H9 (cell line): Measurements from ENCODE around the gene OSTN. TPM values are rescaled to one million over a fixed set of nuclear protein-coding genes. Genes with fewer than 3 reads are reported as not detected.

Experiments
- DNase-seq: peaks from one replicate; pipeline ENCODE4 v3.0.0-alpha.2; 2017
- H2AFZ ChIP-seq: one replicate; pipeline ENCODE4 v1.6.1; 2013; ENCODE audit warnings: mild to moderate bottlenecking, low read length, control low read depth, moderate library complexity
- H2AK5ac ChIP-seq: 2 replicates; pipeline ENCODE4 v1.6.1; 2013; ENCODE audit warnings: low read length, control low read depth, mixed read lengths; ENCODE audit not compliant: insufficient read length
- H2BK120ac ChIP-seq: one replicate; pipeline ENCODE4 v1.6.1; 2013; ENCODE audit warnings: low read depth, mild to moderate bottlenecking, low read length, control low read depth, inconsistent platforms; ENCODE audit not compliant: poor library complexity, severe bottlenecking
- H2BK12ac ChIP-seq: 2 replicates; pipeline ENCODE4 v1.6.1; 2013; ENCODE audit warnings: low read length, control low read depth, mixed read lengths, low read depth; ENCODE audit not compliant: insufficient read length
- H2BK15ac ChIP-seq: 2 replicates; pipeline ENCODE4 v1.6.1; 2013; ENCODE audit warnings: low read depth, low read length, control low read depth
- H2BK20ac ChIP-seq: one replicate; pipeline ENCODE4 v1.6.1; 2013; ENCODE audit warnings: low read depth, mild to moderate bottlenecking, low read length, control low read depth, inconsistent platforms; ENCODE audit not compliant: poor library complexity, severe bottlenecking
- H2BK5ac ChIP-seq: 2 replicates; pipeline ENCODE4 v1.6.1; 2013; ENCODE audit warnings: low read length, control low read depth, mixed read lengths; ENCODE audit not compliant: insufficient read length
- H3K14ac ChIP-seq: 2 replicates; pipeline ENCODE4 v1.6.1; 2013; ENCODE audit warnings: low read length, control low read depth; ENCODE audit not compliant: insufficient read depth
- H3K18ac ChIP-seq: 2 replicates; pipeline ENCODE4 v1.6.1; 2013; ENCODE audit warnings: low read depth, mild to moderate bottlenecking, mixed read lengths, low read length, control low read depth; ENCODE audit not compliant: insufficient read length
- H3K23ac ChIP-seq: 2 replicates; pipeline ENCODE4 v1.6.1; 2013; ENCODE audit warnings: low read length, control low read depth, mixed read lengths, low read depth; ENCODE audit not compliant: insufficient read length
- H3K23me2 ChIP-seq: 2 replicates; pipeline ENCODE4 v1.6.1; 2013; ENCODE audit warnings: low read depth, mild to moderate bottlenecking, mixed read lengths, low read length, control low read depth; ENCODE audit not compliant: insufficient read length, poor library complexity, severe bottlenecking
- H3K27ac ChIP-seq: 2 replicates; pipeline ENCODE4 v1.5.1; 2013; ENCODE audit warnings: low read length, control low read depth, mixed read lengths, low read depth; ENCODE audit not compliant: insufficient read length
- H3K27me3 ChIP-seq: 2 replicates; pipeline ENCODE4 v1.6.1; 2013; ENCODE audit warnings: low read length, control low read depth, inconsistent platforms; ENCODE audit not compliant: insufficient read depth
- H3K4ac ChIP-seq: 2 replicates; pipeline ENCODE4 v1.6.1; 2013; ENCODE audit warnings: low read depth, mild to moderate bottlenecking, control low read depth, inconsistent platforms, low read length, moderate library complexity
- H3K4me1 ChIP-seq: 2 replicates; pipeline ENCODE4 v1.6.1; 2013; ENCODE audit warnings: low read length, control low read depth, inconsistent platforms; ENCODE audit not compliant: insufficient read depth
- H3K4me2 ChIP-seq: 2 replicates; pipeline ENCODE4 v1.6.1; 2013; ENCODE audit warnings: low read length, control low read depth, mixed read lengths; ENCODE audit not compliant: insufficient read length, insufficient read depth
- H3K56ac ChIP-seq: 2 replicates; pipeline ENCODE4 v1.6.1; 2013; ENCODE audit warnings: low read depth, mild to moderate bottlenecking, mixed read lengths, low read length, control low read depth; ENCODE audit not compliant: insufficient read length
- H3K79me1 ChIP-seq: 2 replicates; pipeline ENCODE4 v1.6.1; 2013; ENCODE audit warnings: low read depth, mild to moderate bottlenecking, moderate library complexity, low read length, control low read depth, inconsistent platforms; ENCODE audit not compliant: insufficient read depth, poor library complexity, severe bottlenecking
- H3K79me2 ChIP-seq: 2 replicates; pipeline ENCODE4 v1.6.1; 2013; ENCODE audit warnings: low read length, control low read depth, inconsistent platforms; ENCODE audit not compliant: insufficient read depth
- H3K9ac ChIP-seq: 2 replicates; pipeline ENCODE4 v1.6.1; 2013; ENCODE audit warnings: low read length, control low read depth, mixed read lengths; ENCODE audit not compliant: insufficient read length; ENCODE audit errors: extremely low read depth
- H3K9me3 ChIP-seq: one replicate; pipeline ENCODE4 v1.6.1; 2013; ENCODE audit warnings: low read depth, low read length, inconsistent platforms; ENCODE audit not compliant: control insufficient read depth
- H3T11ph ChIP-seq: one replicate; pipeline ENCODE4 v1.6.1; 2013; ENCODE audit warnings: mild to moderate bottlenecking, low read length, control low read depth, inconsistent platforms
- H4K20me1 ChIP-seq: one replicate; pipeline ENCODE4 v1.6.1; 2013; ENCODE audit not compliant: control insufficient read depth, insufficient read length, insufficient read depth
- H4K5ac ChIP-seq: 2 replicates; pipeline ENCODE4 v1.6.1; 2013; ENCODE audit warnings: low read depth, mild to moderate bottlenecking, mixed read lengths, low read length, control low read depth; ENCODE audit not compliant: insufficient read length
- H4K8ac ChIP-seq: replicated peaks from 2 replicates; pipeline ENCODE4 v1.6.1; 2013; ENCODE audit warnings: low read length, control low read depth, mixed read lengths, low read depth; ENCODE audit not compliant: insufficient read length
- H4K91ac ChIP-seq: 2 replicates; pipeline ENCODE4 v1.6.1; 2013; ENCODE audit warnings: low read depth, mild to moderate bottlenecking, moderate library complexity, mixed read lengths, low read length, control low read depth; ENCODE audit not compliant: insufficient read length
- H3K27ac Mint-ChIP-seq, 3 experiments: 2 replicates in 2 of 3; 3 replicates in 1 of 3; pipeline ENCODE4 v1.8.0; 2020 to 2021; ENCODE audit warnings: mixed read lengths in 3 of 3, mild to moderate bottlenecking in 1 of 3, moderate library complexity in 1 of 3
- H3K27me3 Mint-ChIP-seq: 2 replicates; pipeline ENCODE4 v1.8.0; 2021; ENCODE audit warnings: low read depth, mild to moderate bottlenecking, moderate library complexity, mixed read lengths
- H3K36me3 Mint-ChIP-seq, 3 experiments: 2 replicates in 2 of 3; 3 replicates in 1 of 3; pipeline ENCODE4 v1.8.0; 2020 to 2021; ENCODE audit warnings: low read depth in 3 of 3, mixed read lengths in 3 of 3; ENCODE audit not compliant: insufficient read depth in 1 of 3
- H3K4me1 Mint-ChIP-seq, 2 experiments: 2 replicates each; pipeline ENCODE4 v1.8.0; 2020; ENCODE audit warnings: mixed read lengths in 2 of 2
- H3K4me3 Mint-ChIP-seq, 2 experiments: 2 replicates in 1 of 2; 3 replicates in 1 of 2; pipeline ENCODE4 v1.8.0; 2020 to 2021; ENCODE audit warnings: mild to moderate bottlenecking in 2 of 2, mixed read lengths in 2 of 2, moderate library complexity in 1 of 2
- H3K9me3 Mint-ChIP-seq, 2 experiments: 2 replicates in 1 of 2; 3 replicates in 1 of 2; pipeline ENCODE4 v1.8.0; 2020; ENCODE audit warnings: mild to moderate bottlenecking in 2 of 2, mixed read lengths in 2 of 2, moderate library complexity in 1 of 2
- WGBS: extraction: QIAGEN DNeasy Blood & Tissue Kit; methylation state at CpG from one replicate; pipeline ENCODE4 v1.1.7; 2013; ENCODE audit warnings: missing lambda C conversion rate, low lambda C conversion rate, mixed read lengths; ENCODE audit not compliant: insufficient read length; ENCODE audit errors: extremely low coverage; 5-methylcytosine and 5-hydroxymethylcytosine counted together
- total RNA-seq: library from RNA; stranded (reverse); gene quantifications from 2 replicates; pipeline ENCODE4 v1.2.1, GENCODE V29; 2021
- TF ChIP-seq, protein P1 (sequence below): fragments of 200-600 bp; sonication (generic); conservative IDR thresholded peaks from 3 replicates; pipeline ENCODE4 v1.8.0; 2021; ENCODE audit warnings: antibody characterized with exemption, mild to moderate bottlenecking

The OSTN gene
- total RNA-seq, 1 experiment from 2014 or later = 0.07 TPM

- Mint-ChIP-seq H3K4me3 (no peak overlapping the region), H3K36me3 (no peaks in the 10 kb centered on the region), H3K9me3 (no peaks in the 10 kb centered on the region), H3K27ac (peak overlapping the region in 1 of 3 experiments; percentile 6; a peak in 1 of 7 replicates), H3K27me3 (no peaks in the 10 kb centered on the region), H3K4me1 (peaks cover 36 to 46% of the 10 kb centered on the region in 2 experiments)
- Histone ChIP-seq H2AK5ac (no peak overlapping the region), H4K8ac (no peak overlapping the region), H3K27ac (no peak overlapping the region), H2AFZ (no peak overlapping the region), H2BK12ac (no peak overlapping the region), H3K23me2 (no peaks in the 10 kb centered on the region), H4K5ac (no peak overlapping the region), H4K91ac (no peak overlapping the region), H2BK20ac (no peak overlapping the region), H3T11ph (no peak overlapping the region), H3K79me2 (no peaks in the 10 kb centered on the region), H3K9ac (no peak overlapping the region), H3K4me1 (no peaks in the 10 kb centered on the region; the same call in 1 of the 2 replicates), H2BK5ac (no peak overlapping the region), H2BK15ac (no peak overlapping the region), H3K27me3 (no peaks in the 10 kb centered on the region), H2BK120ac (no peak overlapping the region), H3K4me2 (no peak overlapping the region), H3K56ac (no peak overlapping the region), H3K79me1 (no peaks in the 10 kb centered on the region), H3K4ac (no peak overlapping the region), H3K18ac (no peak overlapping the region), H3K9me3 (no peaks in the 10 kb centered on the region), H3K23ac (no peak overlapping the region), H4K20me1 (no peaks in the 10 kb centered on the region), H3K14ac (no peak overlapping the region)
- TF ChIP-seq, protein P1, sequence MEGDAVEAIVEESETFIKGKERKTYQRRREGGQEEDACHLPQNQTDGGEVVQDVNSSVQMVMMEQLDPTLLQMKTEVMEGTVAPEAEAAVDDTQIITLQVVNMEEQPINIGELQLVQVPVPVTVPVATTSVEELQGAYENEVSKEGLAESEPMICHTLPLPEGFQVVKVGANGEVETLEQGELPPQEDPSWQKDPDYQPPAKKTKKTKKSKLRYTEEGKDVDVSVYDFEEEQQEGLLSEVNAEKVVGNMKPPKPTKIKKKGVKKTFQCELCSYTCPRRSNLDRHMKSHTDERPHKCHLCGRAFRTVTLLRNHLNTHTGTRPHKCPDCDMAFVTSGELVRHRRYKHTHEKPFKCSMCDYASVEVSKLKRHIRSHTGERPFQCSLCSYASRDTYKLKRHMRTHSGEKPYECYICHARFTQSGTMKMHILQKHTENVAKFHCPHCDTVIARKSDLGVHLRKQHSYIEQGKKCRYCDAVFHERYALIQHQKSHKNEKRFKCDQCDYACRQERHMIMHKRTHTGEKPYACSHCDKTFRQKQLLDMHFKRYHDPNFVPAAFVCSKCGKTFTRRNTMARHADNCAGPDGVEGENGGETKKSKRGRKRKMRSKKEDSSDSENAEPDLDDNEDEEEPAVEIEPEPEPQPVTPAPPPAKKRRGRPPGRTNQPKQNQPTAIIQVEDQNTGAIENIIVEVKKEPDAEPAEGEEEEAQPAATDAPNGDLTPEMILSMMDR = no peak
- DNase-seq = no peak
- WGBS = no CpG with 5 or more reads among the region's 9 CpGs
Observed at GRCh38 chr3:191234216-191234615, 35.2 kb downstream of the OSTN start.
